GM19455 (cell line): Measurements from ENCODE around the gene NES.

Source experiments
- ATAC-seq: cut with Tn5 transposase; IDR thresholded peaks from one replicate; pipeline ENCODE4 v1.9.1; 2021; ENCODE audit not compliant: unreplicated experiment

Gene NES

DNA sequence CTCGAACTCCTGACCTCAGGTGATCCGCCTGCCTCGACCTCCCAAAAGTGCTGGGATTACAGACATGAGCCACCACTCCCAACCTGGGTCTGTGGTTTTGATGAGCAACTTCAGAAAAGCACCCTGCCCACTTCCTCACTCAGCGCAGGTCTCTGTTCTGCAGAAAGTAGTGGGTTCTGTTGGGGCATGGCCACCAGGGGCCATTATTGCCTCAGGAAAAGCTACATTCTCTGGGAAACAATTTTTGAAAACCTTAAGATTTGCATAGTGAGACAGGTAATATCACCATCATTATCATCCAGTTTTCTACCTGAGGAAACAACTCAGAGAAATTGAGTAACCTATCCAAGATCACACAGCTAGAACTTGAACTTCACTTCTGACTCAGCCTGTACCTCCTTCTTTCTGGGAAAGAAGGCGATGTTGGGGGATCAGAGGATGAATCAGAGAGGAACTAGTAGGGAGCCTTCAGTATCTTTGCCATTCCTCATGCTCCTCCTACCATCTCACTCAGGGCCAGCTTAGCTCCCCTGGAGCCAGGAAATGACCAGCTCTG lies 7.1 kb upstream of the NES start:
- no peak for ATAC-seq

DNA sequence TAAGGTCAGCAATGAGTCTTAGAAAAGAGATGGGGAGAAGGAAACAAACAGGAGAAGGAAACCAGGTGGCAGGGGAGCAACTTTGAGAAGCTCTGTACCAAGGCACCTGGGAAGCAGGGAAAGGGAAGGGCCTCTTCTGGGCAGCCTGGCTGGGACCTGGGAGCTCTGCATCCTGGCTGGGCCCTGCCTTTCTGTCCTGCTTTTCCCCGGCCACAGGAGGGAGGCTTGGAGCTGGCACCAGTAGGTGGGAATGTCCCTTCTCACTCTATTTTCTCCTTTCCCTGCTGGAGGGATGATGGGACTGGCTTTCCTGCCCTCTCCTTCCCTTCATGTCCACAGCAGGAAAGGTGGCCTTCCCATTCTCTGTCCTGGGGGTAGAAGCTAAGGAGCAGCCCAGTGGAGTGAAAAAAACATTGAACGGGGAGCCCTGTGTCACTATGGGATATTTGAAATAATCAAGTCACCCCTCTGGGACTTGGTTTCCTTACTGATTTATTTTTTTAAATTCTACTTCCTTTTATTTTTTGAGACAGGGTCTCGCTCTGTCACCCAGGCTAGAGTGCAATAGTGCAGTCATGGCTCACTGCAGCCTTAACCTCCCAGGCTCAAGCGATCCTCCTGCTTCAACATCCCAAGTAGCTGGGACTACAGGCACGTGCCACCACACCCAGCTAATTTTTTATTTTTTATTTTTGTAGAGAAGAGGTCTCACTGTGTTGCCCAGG lies 5.1 kb upstream of the NES start:
- ATAC-seq, result no peak

DNA sequence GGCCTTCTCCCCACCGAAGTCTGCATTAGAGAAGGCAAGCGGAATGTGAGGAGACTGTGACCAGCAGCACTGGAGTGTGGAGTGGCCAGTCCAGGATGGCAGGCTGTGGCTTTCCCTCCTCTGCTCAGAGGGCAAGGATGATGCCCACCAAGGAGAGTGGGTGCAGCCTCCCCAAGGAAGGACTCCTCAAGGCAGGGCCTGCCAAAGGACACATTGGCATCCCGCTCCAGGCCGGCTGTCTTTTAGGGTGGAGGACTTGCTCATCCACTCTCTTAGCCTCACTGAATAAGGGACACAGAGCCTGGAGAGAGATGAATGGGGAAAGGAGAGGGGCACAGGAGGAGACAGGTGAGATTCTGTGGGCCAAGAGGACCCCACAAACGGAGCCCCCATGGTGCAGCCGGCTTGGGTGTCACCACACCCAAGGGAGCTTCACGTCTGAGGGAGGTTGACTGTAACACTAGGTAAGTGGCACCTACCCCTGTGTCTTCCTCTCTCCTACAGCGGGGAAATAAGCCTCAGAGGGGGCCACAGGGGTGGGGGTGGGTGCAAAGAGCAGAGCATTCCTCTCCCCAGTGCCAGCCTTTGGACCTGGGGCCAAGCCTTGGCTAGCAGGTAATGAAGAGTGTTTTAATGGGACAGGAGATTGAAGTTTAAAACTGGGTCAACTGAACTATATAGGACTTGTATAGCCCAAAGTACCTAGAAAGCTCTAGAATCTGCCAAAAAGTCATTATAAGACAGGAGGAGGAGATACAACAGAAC lies 4.2 kb upstream of the NES start:
- no peak for ATAC-seq

DNA sequence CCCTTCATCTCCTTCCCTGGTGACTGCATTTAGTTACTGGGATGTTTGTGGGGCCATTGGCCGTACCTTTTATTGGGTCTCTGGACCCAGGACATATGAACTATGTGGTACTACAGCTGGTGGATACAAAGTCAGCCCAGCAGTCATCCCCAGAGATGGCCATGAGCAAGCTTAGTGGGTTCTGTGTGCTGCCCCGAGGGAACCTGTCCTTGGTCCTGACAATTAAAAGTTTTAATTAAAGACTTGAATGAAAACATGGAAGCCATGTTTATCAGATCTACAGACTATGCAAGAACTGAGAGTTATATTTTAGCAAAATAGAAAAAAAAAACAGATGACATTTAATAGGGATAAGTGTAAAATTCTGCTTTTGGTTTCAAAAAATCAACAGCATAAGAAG lies 2.8 kb upstream of the NES start:
- ATAC-seq, result no peak

DNA sequence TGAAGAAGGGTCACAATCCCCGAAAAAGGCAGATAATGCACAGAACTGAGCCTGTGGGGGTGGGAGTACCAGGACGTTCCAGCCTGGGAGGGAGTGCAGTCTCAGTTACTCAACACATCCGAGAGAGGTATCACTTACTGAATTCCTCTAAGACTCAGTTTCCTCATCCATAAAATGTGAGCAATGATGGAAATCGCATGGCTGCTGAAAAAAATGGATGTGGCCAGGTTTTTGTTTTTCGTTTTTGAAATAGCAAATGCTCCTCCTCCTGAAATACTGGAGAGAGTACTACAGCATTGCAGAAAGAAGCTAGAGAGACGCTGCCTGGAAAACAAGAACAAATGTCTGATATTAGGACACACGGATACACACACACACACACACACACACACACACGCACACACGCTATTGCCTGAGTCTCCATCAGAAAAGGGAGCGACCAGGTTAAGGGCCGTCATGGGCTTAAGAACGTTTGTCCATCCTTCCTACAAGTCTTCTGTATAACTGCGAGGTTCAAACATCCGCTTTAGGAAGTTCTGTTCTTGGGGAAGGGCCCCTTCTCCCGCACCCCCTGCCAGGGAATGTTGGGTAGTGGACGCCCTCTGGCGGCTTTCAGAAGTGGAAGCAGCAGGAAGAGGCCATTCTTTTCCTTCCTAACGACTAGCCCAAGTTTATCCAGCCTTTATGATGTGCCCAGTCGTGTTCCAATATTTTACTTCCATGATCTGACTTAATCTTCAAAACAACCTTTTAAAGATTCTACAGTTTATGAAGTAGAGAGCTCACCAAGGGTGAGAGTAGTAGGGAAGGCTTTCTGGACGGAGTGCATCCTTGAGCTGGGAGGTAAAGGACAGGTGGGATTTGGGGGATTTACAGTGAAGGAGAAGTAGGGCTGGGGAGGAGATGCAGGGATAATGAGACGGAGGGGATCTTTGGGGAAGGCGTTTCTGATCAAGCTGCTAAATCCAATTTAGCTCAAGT lies 699 bp upstream of the NES start:
- no peak for ATAC-seq

DNA sequence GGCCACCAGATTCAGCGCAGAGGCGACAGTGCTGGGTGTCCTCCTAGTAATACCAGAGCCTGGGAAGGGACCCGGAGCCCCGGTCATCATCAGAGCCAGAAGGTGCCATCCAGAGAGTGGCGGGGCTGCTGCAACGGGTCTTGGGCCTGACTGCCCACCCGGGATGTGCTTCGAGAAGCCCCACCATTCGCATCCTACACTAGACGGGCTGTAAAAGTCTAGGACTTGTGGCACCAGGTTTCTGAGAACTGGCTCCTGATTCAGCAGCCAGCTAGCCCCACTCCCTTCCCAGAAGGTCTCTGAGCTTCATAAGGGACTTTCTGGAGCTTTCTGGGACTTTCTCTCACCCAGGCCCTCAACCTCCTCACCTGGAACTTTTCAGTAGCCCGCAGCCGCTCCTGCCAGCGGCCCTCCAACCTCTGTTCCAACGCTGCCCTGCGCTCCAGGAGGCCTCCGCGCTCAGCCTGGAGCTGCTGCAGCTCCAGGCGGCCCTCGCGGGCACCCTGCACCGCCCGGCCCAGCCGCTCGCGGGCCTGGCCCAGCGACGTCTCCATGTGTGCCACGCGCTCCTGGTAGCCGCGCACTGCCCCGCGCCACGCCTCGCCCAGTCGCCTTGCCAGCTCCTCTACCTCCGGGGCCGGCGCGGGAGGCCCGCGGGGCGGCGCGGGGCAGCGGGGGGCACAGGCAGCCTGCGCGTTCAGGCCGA lies 940 bp downstream of the NES start:
- ATAC-seq, result no peak

DNA sequence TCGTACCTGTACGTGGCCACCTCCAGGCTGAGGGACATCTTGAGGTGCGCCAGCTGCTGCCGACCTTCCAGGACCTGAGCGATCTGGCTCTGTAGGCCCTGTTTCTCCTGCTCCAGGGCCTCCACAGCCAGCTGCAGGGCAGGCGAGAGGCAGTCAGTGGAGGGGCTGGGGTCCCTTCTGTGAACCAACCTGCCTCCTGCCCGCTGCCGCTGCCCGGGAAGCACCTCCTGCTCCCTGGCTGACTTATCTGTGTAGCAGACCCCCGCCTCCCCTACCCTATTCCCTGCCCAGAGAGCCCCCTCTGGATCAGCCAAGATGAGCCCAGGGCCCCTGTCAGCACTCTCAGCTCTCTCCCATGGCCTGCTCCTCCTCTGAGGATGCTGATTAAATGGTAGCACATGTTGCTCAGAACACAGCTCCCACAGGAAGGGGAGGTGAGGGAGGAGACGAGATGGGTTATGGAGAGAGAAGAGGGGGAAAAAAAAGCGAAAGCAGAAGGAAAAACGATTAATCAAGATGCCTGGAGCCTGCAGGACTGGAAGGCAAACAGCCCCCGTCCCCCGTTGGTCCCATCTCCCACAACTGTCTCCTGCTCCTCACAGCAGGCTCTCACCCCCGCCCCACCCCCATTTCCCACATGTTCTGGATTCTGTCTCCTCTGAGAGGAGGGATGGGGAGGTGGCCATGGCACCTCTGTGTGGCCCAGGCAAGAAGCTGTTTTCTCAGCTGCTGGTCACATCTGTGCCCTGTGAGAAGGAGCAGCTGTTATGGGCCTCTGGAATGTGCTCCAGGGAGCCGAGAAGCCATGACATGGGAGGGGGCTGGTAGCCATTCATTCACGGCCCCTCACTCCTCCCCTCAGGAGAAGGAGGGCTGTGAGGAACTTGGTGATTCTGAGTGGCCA lies 1.7 kb downstream of the NES start:
- no peak for ATAC-seq

DNA sequence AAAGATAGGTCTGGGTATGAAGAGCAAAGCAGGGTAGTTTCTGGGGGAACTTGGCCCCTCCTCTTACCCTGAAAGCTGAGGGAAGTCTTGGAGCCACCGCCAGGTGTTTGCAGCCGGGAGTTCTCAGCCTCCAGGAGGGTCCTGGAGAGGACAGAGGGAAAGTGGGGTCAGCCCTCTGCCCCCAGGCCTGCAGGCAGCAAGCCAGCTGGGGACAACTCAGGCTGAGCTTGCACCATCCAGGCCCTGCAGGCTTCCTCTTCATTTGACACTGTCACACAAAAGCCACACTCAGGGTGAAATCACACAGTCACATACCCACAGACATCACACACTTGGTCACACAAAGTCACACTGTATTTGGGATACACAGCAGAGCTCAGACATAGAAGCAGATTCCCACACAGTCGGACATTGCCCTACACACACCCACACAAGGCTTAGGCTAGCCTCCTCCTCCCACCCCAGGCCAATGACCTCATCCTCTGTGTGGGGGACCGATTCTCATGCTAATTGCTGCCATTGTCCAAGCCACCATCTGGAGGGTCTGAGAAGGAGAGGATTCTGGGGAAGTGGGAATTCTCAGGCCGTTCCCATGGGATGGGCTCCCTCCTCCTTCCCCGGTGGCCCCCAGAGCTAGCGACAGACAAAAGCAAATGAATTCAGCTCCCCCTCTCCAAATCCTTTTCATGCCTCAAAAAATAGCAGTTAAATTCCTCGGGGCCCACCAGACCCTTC lies 3.7 kb downstream of the NES start:
- ATAC-seq, result no peak

DNA sequence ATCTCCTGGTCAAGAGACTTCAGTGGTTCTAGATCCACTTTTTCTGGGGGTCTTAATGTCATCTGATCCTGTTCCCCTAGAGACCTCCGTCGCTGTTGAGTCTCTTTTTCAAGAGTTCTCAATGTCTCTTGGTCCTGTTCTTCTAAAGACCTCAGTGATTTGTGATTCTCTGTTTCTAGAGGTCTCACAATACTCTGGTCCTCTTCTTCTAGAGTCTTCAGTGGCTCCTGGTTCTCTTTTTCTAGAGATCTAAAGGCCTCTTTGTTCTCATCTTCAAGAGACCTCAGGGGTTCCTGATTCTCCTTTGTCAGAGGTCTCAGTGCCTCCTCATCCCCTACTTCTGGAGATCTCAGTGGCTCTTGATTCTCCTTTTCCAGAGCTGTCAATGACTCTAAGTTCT lies 5.4 kb downstream of the NES start:
- no peak for ATAC-seq

DNA sequence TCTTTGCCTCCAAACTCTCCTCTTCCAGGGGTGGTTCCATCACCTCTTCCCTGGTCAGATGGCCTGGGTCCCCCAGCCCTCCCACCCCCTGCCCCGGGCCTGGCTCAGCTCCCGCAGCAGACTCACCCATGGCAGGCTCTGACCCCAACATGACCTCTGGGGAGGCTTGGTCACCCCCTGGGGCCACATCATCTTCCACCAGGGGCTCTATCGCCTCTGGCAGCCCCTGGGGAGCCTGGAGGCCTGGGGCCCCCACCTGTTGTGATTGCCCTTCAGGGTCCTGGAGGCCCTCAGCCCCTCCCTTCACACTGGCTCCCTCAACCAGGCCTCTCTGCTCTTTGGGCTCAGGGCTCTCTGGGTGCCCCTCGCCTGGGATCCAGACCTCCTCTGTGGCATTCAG lies 6.4 kb downstream of the NES start:
- no peak for ATAC-seq

DNA sequence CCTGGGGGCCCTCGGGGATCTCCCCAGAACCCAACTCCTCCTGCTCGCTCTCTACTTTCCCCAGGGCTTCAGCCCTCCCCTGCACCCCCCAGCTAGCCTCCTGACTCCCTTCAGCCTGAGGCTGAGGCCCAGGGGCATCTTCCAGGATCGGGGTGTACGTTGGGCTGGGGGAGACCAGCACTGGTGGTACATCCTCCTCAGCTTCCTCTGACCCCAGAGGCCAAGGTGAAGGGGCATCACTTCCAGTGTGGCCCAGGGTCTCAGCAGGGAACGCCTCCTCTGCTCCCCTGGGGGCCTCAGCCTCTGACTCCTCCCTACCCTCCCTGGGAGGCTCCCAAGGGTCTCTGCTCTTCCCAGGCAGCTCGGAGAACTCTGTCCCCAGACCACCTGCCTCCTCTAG lies 6.8 kb downstream of the NES start:
- no peak for ATAC-seq

DNA sequence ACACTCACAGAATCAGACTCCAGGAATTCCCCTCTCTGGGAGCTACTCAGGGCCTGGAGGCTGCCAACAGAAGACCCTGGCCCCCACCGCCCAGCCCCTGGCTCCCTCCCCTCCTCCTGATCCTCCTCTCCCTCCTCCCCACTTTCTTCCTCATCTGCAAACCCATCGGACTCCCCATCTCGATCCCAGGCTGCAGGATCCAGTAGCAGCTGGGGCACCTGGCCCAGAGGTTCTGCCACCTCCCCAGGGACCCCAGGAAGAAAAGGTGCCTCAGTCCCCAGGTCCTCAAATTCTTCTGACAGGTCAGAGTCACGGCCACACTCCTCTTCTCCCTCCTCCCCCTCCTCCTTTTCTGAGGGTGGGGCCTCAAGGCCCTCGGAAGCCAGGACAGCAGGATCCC lies 7.4 kb downstream of the NES start:
- no peak for ATAC-seq

DNA sequence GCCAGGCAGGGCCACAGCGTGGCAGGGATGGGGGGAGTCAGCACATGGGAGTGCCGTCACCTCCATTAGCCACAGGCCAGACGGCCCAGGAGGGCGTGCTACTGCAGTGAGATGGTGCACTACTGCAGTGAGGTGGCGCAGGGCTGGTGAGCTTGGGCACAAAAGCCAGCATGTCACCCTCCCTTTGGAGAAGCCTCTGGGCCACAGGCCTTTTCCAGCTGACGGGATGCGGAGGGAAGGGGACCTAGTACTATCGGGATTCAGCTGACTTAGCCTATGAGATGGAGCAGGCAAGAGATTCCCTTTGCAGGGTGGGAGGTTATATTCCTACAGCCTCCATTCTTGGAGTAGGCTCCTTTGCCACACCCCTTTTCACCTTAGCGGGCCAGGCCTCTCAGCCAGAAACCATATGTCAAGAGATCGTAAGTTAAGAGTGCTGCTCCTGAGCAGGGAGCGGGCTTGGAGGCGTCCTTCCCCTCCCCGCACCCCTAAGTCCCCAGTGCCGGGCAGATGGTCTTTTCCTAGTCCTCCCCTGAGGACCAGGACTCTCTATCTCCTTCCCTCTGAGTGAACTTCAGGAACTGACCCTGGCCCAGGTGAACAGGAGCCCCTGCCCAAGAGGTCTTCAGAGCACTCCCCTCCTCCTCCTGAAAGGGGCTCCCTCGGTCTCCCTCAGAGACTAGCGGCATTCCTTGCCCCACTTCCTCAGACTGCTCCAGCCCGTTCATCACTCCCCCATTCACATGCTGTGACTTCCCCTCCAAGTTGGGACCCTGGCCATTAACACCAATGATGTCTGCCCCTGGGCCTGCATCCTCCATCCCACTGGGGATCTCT lies 8.2 kb downstream of the NES start:
- no peak for ATAC-seq

DNA sequence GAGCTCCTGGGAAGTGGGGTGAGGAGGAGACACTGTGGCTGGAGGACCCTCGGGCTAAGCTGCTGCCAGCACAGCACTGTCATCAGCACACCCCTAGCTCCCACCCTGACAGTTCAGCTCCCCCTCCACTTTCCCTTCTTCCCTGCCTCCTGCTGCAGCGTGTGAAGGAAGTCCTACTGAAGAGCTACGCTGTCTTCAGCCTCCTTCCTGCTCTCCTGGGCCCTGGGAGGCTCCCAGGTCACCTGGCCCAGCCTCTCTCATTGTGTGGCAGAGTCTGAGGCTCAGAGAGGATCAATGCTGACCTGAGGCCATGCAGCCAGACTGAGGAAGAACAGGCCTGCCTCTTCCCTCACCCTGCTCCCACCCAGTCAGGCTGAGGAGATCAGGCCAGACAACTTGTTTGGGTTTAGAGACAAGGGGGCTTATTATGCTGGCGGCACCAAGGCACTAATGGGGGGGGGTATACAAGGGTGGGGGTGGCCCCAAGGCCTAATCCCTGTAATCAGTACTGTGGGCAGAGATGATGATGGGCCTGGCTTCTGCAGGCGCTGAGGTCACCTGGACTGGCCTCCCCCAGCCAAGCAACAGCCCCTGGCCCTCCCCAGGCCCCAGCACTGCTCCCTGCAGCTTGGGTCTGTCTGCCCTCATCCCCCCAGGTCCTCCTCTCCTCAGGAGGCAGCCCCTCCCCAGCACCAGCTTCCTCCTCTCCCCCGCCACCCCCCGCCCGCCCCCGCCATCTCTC lies 9.1 kb downstream of the NES start:
- no peak for ATAC-seq

DNA sequence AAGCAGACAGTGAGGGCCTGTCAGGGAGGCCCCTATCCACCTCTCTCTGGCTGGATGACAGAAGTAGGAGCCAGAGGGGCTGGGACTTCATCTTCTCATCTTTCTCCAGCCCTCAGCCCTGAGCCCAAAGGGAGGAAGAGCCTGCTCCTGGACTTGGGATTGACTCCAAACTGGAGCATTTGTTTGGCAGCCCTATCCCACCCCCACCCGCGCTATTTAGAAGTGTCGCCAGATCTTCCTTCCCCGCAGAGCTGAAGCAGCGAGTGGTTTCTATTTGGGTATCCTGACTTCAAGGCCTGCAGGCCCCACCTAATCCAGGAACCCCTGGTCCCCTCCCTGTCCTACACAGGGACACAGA lies 9.6 kb downstream of the NES start:
- no peak for ATAC-seq

DNA sequence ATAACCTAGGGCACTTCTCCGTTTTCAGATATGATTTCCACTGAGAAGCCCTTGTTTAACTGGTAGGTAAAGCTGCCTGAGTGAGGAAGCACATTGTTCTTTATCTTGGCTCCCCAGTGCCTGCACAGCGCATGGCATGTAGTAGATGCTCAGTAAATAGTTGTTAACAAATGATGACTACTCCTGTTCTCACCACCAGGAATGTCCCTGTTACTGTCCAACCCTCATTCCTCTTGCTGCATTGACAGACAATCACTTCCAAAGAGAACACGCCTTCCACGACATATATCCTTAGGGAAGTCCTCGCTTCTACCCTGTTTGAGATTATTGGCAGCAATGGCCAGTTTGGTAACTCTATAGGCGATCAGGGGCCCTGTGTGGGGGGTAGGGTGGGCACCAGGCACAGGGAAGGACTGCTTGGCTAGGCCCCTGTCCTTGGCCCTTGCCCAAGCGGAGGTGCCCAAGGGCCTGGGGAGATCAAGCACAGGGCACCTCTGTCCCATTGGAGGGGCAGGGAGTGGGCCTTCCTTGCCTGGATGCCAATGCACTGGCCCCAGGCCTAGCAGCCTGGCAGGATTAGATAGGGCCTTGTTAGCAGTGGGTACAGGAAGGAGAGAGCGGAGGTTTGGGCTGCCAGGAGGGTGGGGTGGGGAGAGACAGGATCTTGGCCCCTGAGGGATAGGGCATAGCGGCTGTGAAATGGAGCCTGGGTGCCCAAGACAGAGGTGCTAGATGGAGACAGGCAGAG lies 10.2 kb downstream of the NES start:
- ATAC-seq, result no peak

DNA sequence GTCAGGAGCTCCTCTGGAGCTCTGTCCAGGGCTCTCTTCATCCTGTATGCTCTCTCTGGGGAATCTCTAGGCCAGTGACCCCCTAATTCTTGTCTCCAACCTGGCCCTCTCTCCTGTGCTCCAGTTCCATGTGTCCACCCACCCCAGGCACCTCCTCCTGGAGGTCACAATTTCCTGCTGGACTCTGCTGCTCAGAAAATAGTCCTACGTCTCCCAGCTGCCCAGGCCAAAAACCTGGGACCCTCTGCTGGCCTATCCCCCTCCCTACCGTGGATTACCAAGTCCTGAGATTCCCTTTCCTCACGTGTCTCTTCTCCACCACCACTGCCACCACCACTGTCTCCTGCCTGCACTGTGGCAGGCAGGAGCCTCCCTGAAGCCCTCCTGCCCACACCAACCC lies 11.7 kb downstream of the NES start:
- ATAC-seq, result no peak
